HG03460 (cell line): ENCODE data around the gene PRKAR1B.

ENCODE experiments used
- ATAC-seq: cut with Tn5 transposase; IDR thresholded peaks from one replicate; pipeline ENCODE4 v1.9.1; 2021; ENCODE audit not compliant: unreplicated experiment

PRKAR1B gene

GRCh38 chr7:548401-548800 lies 178.7 kb downstream of the PRKAR1B start:
- ATAC-seq: no peak

- ATAC-seq: no peak
These were observed 181.6 kb downstream of the PRKAR1B start for GRCh38 chr7:545470-545869.

- no peak for ATAC-seq
These were observed 182.5 kb downstream of the PRKAR1B start for GRCh38 chr7:544338-545221.

- no peak for ATAC-seq
These were observed 183.4 kb downstream of the PRKAR1B start for GRCh38 chr7:543501-544337.

GRCh38 chr7:542713-543500 lies 184.2 kb downstream of the PRKAR1B start:
- ATAC-seq: no peak

- no peak for ATAC-seq
These were observed 184.9 kb downstream of the PRKAR1B start for GRCh38 chr7:542131-542712.

- ATAC-seq: no peak
These were observed 185.4 kb downstream of the PRKAR1B start for GRCh38 chr7:541661-542060.

GRCh38 chr7:540997-541396 lies 186.1 kb downstream of the PRKAR1B start:
- no peak for ATAC-seq

- ATAC-seq: no peak
These were observed 186.5 kb downstream of the PRKAR1B start for GRCh38 chr7:540579-540978.

GRCh38 chr7:539731-540411 lies 187.2 kb downstream of the PRKAR1B start:
- no peak for ATAC-seq

GRCh38 chr7:538764-539685 lies 188.1 kb downstream of the PRKAR1B start:
- no peak for ATAC-seq

- ATAC-seq: no peak
These were observed 189.0 kb downstream of the PRKAR1B start for GRCh38 chr7:537911-538634.

GRCh38 chr7:536231-536630 lies 190.8 kb downstream of the PRKAR1B start:
- ATAC-seq: no peak

- ATAC-seq: no peak
These were observed 192.1 kb downstream of the PRKAR1B start for GRCh38 chr7:534959-535358.

GRCh38 chr7:534075-534474 lies 193.0 kb downstream of the PRKAR1B start:
- ATAC-seq: no peak

- no peak for ATAC-seq
These were observed 193.8 kb downstream of the PRKAR1B start for GRCh38 chr7:533266-533665.

- no peak for ATAC-seq
These were observed 194.5 kb downstream of the PRKAR1B start for GRCh38 chr7:532379-533143.

GRCh38 chr7:531777-532176 lies 195.3 kb downstream of the PRKAR1B start:
- ATAC-seq: no peak
